ENCODE results near the gene DNAAF5.
A peak's percentile ranks its signal among the peaks of the same experiment; 100 is the strongest.

DNAAF5 gene

DNA sequence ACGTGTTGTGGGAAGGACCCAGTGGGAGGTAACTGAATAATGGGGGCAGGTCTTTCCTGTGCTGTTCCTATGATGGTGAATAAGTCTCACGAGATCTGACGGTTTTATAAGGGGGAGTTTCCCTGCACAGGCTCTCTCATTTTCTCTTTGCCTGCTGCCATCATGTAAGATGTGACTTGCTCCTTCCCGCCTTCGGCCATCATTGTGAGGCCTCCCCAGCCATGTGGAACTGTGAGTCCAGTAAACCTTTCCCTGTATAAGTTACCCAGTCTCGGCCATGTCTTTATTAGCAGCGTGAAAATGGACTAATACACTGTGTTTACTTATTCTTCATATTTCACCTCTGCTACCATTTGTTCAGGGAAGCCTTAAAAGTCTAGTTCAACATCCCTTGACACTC, 2.2 kb upstream of the DNAAF5 start:
- DNase-seq (ENCODE audit: low read depth) = no peak
- TF ChIP-seq, protein P1, sequence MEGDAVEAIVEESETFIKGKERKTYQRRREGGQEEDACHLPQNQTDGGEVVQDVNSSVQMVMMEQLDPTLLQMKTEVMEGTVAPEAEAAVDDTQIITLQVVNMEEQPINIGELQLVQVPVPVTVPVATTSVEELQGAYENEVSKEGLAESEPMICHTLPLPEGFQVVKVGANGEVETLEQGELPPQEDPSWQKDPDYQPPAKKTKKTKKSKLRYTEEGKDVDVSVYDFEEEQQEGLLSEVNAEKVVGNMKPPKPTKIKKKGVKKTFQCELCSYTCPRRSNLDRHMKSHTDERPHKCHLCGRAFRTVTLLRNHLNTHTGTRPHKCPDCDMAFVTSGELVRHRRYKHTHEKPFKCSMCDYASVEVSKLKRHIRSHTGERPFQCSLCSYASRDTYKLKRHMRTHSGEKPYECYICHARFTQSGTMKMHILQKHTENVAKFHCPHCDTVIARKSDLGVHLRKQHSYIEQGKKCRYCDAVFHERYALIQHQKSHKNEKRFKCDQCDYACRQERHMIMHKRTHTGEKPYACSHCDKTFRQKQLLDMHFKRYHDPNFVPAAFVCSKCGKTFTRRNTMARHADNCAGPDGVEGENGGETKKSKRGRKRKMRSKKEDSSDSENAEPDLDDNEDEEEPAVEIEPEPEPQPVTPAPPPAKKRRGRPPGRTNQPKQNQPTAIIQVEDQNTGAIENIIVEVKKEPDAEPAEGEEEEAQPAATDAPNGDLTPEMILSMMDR (IDR thresholded peaks at IDR 0.05; ENCODE audit: low read depth, low read length, missing control alignments) = no peak
- in situ Hi-C loops (cut with HindIII; ENCODE audit: low sequenced_read_pairs) = no loop called here
- H3K4me3 ChIP-seq (ENCODE audit: low read depth, low read length) = no peak overlapping the region

GRCh38 chr7:725223-726005, 1.1 kb upstream of the DNAAF5 start:
- in situ Hi-C loops (cut with HindIII; ENCODE audit: low sequenced_read_pairs) = no loop called here
- DNase-seq (ENCODE audit: low read depth) = no peak
- H3K4me3 ChIP-seq (ENCODE audit: low read depth, low read length) = no peak overlapping the region
- TF ChIP-seq, protein P1 (IDR thresholded peaks at IDR 0.05; ENCODE audit: low read depth, low read length, missing control alignments) = no peak

GRCh38 chr7:726854-727103, 280 bp downstream of the DNAAF5 start:
- TF ChIP-seq, protein P1 (IDR thresholded peaks at IDR 0.05; ENCODE audit: low read depth, low read length, missing control alignments) = no peak
- no peak for DNase-seq (ENCODE audit: low read depth)
- in situ Hi-C loops (cut with HindIII; ENCODE audit: low sequenced_read_pairs) = no loop called here
- H3K4me3 ChIP-seq (ENCODE audit: low read depth, low read length) = peak overlapping the region; percentile 47

GRCh38 chr7:727104-727805, 756 bp downstream of the DNAAF5 start, which contains the start of gene PRKAR1B:
PRKAR1B (minus strand) TSS chr7:727281; CDS start chr7:711505, 15,776 bp downstream.
- TF ChIP-seq, protein P1 (IDR thresholded peaks at IDR 0.05; ENCODE audit: low read depth, low read length, missing control alignments) = no peak
- peak within 1 kb of the TSS; percentile 47 for H3K4me3 ChIP-seq (ENCODE audit: low read depth, low read length)
- DNase-seq (ENCODE audit: low read depth) = no peak
- in situ Hi-C loops (cut with HindIII; ENCODE audit: low sequenced_read_pairs) = no loop called here

DNA sequence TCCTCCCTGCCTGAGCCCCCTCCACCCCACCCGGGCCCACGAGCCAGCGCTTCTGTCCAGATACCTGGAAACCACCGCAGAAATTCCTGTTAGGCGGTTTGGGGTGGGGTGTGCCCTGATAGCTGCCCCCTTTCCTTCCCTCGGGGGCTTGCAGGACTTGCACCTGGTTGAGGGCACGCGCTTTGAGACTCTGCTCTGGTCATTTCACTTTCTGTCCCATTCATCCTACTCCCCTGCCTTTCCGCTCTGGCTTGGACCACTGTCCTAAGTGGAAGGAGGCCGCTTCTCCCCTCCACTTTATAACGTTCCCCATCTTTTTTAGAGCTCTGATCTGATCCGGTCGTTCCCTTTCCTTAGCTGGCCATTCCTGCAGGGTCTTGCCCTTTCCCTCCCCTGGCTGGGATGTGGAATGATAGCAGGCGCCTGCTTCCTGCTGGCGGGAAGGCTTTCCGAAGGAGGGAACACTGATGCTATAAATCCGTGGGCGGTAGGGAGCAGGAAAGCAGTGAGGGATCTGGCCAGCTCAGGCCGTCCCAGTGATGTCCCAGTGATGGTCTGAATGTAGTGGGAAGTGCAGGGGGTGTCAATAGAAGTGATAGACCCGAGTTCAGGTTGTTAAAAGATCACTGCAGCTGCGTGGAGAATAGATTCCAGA, 1.4 kb downstream of the DNAAF5 start:
- in situ Hi-C loops (cut with HindIII; ENCODE audit: low sequenced_read_pairs) = no loop called here
- TF ChIP-seq, protein P1 (IDR thresholded peaks at IDR 0.05; ENCODE audit: low read depth, low read length, missing control alignments) = no peak
- peak overlapping the region; percentile 47 for H3K4me3 ChIP-seq (ENCODE audit: low read depth, low read length)
- no peak for DNase-seq (ENCODE audit: low read depth)

DNA sequence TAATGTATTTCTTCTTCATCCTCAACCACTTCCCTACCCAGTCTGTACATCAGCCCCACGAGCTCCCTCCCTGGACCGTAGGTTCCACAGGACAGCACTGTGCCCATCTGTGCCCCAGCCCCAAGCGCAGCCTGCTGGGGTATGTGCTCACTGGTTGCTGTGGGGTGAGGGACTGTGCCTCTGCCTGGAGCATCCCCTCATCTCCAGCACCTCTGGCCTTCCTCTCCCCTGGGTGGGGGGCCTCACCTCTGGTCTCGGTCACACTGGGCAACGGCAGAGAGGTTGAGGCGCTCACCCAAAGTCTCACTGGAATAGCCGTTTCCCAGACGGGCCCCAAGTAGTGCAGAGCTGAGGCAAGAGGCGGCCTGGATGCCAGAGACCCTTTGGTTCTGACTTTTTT, 2.1 kb downstream of the DNAAF5 start:
- no peak for DNase-seq (ENCODE audit: low read depth)
- H3K4me3 ChIP-seq (ENCODE audit: low read depth, low read length) = no peak overlapping the region
- in situ Hi-C loops (cut with HindIII; ENCODE audit: low sequenced_read_pairs) = no loop called here
- TF ChIP-seq, protein P1 (IDR thresholded peaks at IDR 0.05; ENCODE audit: low read depth, low read length, missing control alignments) = no peak
